Neural cell (in vitro differentiated cells): Measurements from ENCODE around the gene FBLN7. TPM values are rescaled to one million over a fixed set of nuclear protein-coding genes. Genes with fewer than 3 reads are reported as not detected.

Source experiments
- H2AFZ ChIP-seq: fragments of 200-600, 300-800 bp; sonication (generic), shearing (Covaris generic); 2 replicates; pipeline ENCODE4 v1.6.0; 2014; ENCODE audit warnings: low read depth, mild to moderate bottlenecking, antibody characterized with exemption, low read length, moderate library complexity
- H3F3A ChIP-seq: fragments of 200-600 bp; shearing (Covaris generic); 2 replicates; pipeline ENCODE4 v1.6.1; 2016; ENCODE audit warnings: mild to moderate bottlenecking, moderate library complexity, mixed read lengths, antibody characterized with exemption, low read length; ENCODE audit not compliant: insufficient read depth, poor library complexity, severe bottlenecking
- H3K27ac ChIP-seq: fragments of 200-600, 300-800 bp; sonication (generic), shearing (Covaris generic); 2 replicates; pipeline ENCODE4 v1.5.1; 2014; ENCODE audit warnings: mild to moderate bottlenecking, low read length, moderate library complexity
- H3K27me3 ChIP-seq: fragments of 300-800, 200-600 bp; sonication (generic), shearing (Covaris generic); 2 replicates; pipeline ENCODE4 v1.6.0; 2014; ENCODE audit warnings: mild to moderate bottlenecking, low read depth, low read length, moderate library complexity; ENCODE audit not compliant: insufficient read depth
- H3K36me3 ChIP-seq: fragments of 300-800, 200-600 bp; sonication (generic), shearing (Covaris generic); 2 replicates; pipeline ENCODE4 v1.5.1; 2014; ENCODE audit warnings: mild to moderate bottlenecking, antibody characterized with exemption, low read length, moderate library complexity; ENCODE audit not compliant: insufficient read depth
- H3K4me2 ChIP-seq: fragments of 300-800, 200-600 bp; sonication (generic), shearing (Covaris generic); 2 replicates; pipeline ENCODE4 v1.6.0; 2014; ENCODE audit warnings: mild to moderate bottlenecking, low read length
- H3K4me3 ChIP-seq: fragments of 300-800, 200-600 bp; sonication (generic), shearing (Covaris generic); 2 replicates; pipeline ENCODE4 v1.5.1; 2014; ENCODE audit warnings: mild to moderate bottlenecking, low read length, moderate library complexity
- H3K79me2 ChIP-seq: fragments of 200-600 bp; shearing (Covaris generic); replicated peaks from 2 replicates; pipeline ENCODE4 v1.6.0; 2014; ENCODE audit warnings: mild to moderate bottlenecking, low read length, moderate library complexity; ENCODE audit not compliant: insufficient read depth
- H3K9ac ChIP-seq: fragments of 300-800, 200-600 bp; sonication (generic), shearing (Covaris generic); 2 replicates; pipeline ENCODE4 v1.6.1; 2016; ENCODE audit warnings: mild to moderate bottlenecking, low read length, mixed read lengths
- H3K9me2 ChIP-seq: fragments of 200-600 bp; shearing (Covaris generic); 2 replicates; pipeline ENCODE4 v1.6.1; 2016; ENCODE audit warnings: mild to moderate bottlenecking, low read length, mixed read lengths; ENCODE audit not compliant: insufficient read depth
- H3K9me3 ChIP-seq: fragments of 200-600, 300-800 bp; sonication (generic), shearing (Covaris generic); 2 replicates; pipeline ENCODE4 v1.6.1; 2016; ENCODE audit warnings: mild to moderate bottlenecking, mixed run types, low read length, moderate library complexity, mixed read lengths
- H4K20me1 ChIP-seq: fragments of 200-600 bp; shearing (Covaris generic); 2 replicates; pipeline ENCODE4 v1.6.1; 2016; ENCODE audit warnings: mild to moderate bottlenecking, mixed run types; ENCODE audit not compliant: insufficient read depth
- EP300 ChIP-seq: fragments of 450-650 bp; conservative IDR thresholded peaks from 2 replicates; pipeline ENCODE4 v1.6.1; 2014; ENCODE audit warnings: antibody characterized with exemption, mild to moderate bottlenecking, moderate library complexity; ENCODE audit not compliant: poor library complexity, severe bottlenecking
- EZH2 ChIP-seq: fragments of 200-600, 300-800 bp; shearing (Covaris generic), sonication (generic); IDR thresholded peaks from 2 replicates; pipeline ENCODE4 v1.6.1; 2014; ENCODE audit warnings: antibody characterized with exemption, low read length, borderline replicate concordance, mild to moderate bottlenecking; ENCODE audit not compliant: insufficient read depth, poor library complexity, severe bottlenecking
- MXI1 ChIP-seq: fragments of 450-650 bp; conservative IDR thresholded peaks from 2 replicates; pipeline ENCODE4 v1.6.1; 2014; ENCODE audit warnings: antibody characterized with exemption, mild to moderate bottlenecking; ENCODE audit not compliant: poor library complexity, severe bottlenecking
- POLR2AphosphoS5 ChIP-seq: IDR thresholded peaks from 2 replicates; pipeline ENCODE4 v1.6.1; 2012
- RAD21 ChIP-seq: fragments of 450-650 bp; conservative IDR thresholded peaks from 2 replicates; pipeline ENCODE4 v1.6.1; 2014; ENCODE audit warnings: antibody characterized with exemption, mild to moderate bottlenecking, moderate library complexity
- SMC3 ChIP-seq: fragments of 450-650 bp; conservative IDR thresholded peaks from 2 replicates; pipeline ENCODE4 v1.6.1; 2014; ENCODE audit warnings: antibody characterized with exemption, mild to moderate bottlenecking, moderate library complexity; ENCODE audit not compliant: poor library complexity
- TAF1 ChIP-seq: IDR thresholded peaks from 2 replicates; pipeline ENCODE4 v1.6.1; 2012; ENCODE audit warnings: low read depth
- polyA plus RNA-seq: library from polyadenylated mRNA; depleted of rRNA; stranded (reverse); fragments of >200 nt; gene quantifications from 2 replicates; pipeline ENCODE4 v1.2.3, GENCODE V29; 2014
- TF ChIP-seq, protein P1 (sequence below): fragments of 450-650 bp; IDR thresholded peaks from 2 replicates; pipeline ENCODE4 v1.5.1; 2014; ENCODE audit warnings: antibody characterized with exemption, mild to moderate bottlenecking, moderate library complexity; ENCODE audit not compliant: poor library complexity, severe bottlenecking
- TF ChIP-seq, protein P2 (sequence below): IDR thresholded peaks from 2 replicates; pipeline ENCODE4 v1.6.1; 2012; ENCODE audit warnings: borderline replicate concordance

The FBLN7 gene
- polyA plus RNA-seq, 1 donor from 2014 or later = not detected

DNA sequence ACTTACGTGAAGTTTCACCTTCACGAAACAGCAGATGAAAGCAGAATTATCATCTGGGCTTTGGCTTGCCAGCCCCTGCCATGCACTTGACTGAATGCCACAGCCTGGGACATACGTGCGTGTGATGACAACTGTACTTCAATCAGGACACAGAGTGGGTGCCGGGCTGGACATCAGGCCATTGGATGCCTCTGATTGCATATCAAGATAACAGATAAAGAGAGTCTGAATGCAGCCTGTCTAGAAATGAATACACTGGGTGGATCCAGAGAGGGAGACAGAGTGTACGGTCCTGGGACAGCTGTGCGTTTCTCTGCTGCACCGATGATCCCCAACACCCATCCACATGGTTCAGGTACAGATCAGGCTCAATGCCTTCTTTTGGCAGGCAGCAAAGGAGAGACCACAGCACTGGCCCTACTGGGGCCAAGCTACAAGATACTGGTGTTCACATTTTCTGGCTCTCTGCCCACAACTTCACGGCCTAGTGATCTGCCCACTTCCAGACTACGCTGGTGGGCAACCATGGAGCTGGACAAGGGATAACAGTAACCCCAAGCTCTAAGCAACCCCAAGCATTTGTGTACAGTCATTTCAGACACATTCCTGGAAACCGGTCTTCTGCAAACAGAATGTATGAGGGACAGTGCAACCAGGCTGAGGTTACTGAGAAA is 35.6 kb downstream of the FBLN7 start:
- Histone ChIP-seq H4K20me1 (no peaks in the 10 kb centered on the region), H3K4me3 (no peak overlapping the region), H3K27me3 (no peaks in the 10 kb centered on the region), H2AFZ (no peak overlapping the region), H3K9me2 (no peaks in the 10 kb centered on the region), H3F3A (no peaks in the 10 kb centered on the region), H3K4me2 (no peak overlapping the region), H3K9ac (no peak overlapping the region), H3K27ac (no peak overlapping the region), H3K36me3 (no peaks in the 10 kb centered on the region), H3K9me3 (no peaks in the 10 kb centered on the region), H3K79me2 (no peaks in the 10 kb centered on the region)
- no peak for TF ChIP-seq EP300
- no peak for TF ChIP-seq EZH2
- TF ChIP-seq SMC3 = no peak
- TF ChIP-seq, protein P1, sequence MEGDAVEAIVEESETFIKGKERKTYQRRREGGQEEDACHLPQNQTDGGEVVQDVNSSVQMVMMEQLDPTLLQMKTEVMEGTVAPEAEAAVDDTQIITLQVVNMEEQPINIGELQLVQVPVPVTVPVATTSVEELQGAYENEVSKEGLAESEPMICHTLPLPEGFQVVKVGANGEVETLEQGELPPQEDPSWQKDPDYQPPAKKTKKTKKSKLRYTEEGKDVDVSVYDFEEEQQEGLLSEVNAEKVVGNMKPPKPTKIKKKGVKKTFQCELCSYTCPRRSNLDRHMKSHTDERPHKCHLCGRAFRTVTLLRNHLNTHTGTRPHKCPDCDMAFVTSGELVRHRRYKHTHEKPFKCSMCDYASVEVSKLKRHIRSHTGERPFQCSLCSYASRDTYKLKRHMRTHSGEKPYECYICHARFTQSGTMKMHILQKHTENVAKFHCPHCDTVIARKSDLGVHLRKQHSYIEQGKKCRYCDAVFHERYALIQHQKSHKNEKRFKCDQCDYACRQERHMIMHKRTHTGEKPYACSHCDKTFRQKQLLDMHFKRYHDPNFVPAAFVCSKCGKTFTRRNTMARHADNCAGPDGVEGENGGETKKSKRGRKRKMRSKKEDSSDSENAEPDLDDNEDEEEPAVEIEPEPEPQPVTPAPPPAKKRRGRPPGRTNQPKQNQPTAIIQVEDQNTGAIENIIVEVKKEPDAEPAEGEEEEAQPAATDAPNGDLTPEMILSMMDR = no peak
- TF ChIP-seq RAD21 = no peak
- TF ChIP-seq, protein P2, sequence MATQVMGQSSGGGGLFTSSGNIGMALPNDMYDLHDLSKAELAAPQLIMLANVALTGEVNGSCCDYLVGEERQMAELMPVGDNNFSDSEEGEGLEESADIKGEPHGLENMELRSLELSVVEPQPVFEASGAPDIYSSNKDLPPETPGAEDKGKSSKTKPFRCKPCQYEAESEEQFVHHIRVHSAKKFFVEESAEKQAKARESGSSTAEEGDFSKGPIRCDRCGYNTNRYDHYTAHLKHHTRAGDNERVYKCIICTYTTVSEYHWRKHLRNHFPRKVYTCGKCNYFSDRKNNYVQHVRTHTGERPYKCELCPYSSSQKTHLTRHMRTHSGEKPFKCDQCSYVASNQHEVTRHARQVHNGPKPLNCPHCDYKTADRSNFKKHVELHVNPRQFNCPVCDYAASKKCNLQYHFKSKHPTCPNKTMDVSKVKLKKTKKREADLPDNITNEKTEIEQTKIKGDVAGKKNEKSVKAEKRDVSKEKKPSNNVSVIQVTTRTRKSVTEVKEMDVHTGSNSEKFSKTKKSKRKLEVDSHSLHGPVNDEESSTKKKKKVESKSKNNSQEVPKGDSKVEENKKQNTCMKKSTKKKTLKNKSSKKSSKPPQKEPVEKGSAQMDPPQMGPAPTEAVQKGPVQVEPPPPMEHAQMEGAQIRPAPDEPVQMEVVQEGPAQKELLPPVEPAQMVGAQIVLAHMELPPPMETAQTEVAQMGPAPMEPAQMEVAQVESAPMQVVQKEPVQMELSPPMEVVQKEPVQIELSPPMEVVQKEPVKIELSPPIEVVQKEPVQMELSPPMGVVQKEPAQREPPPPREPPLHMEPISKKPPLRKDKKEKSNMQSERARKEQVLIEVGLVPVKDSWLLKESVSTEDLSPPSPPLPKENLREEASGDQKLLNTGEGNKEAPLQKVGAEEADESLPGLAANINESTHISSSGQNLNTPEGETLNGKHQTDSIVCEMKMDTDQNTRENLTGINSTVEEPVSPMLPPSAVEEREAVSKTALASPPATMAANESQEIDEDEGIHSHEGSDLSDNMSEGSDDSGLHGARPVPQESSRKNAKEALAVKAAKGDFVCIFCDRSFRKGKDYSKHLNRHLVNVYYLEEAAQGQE = no peak
- no peak for TF ChIP-seq MXI1
- TF ChIP-seq TAF1 = no peak
- TF ChIP-seq POLR2AphosphoS5 = no peak

DNA sequence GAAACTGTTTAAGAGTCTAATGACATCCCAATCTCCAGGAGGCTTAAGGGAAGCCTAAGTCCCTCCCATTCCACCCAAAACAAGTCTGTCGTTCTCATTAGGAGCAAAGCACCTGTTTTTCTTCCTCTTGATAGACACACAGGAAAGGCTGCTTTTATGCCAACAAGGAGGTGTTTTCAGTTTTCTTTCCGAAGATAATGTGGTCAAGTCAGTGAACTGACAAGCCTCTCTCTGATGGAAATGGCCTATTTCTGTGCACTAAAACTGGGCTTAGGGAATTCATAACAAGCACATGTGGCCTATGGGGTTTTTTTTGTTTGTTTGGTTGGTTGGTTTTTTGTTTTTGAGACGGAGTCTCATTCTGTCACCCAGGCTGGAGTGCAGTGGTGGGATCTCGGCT is 36.2 kb downstream of the FBLN7 start:
- Histone ChIP-seq H3K4me2 (no peak overlapping the region), H3K36me3 (no peaks in the 10 kb centered on the region)

More for the DNA sequence above, 36.2 kb downstream of the FBLN7 start:
- peaks cover under 1% of the 10 kb centered on the region for H3K9me3 ChIP-seq
- H3K4me3 ChIP-seq = no peak overlapping the region
- H3K9me2 ChIP-seq = no peaks in the 10 kb centered on the region
- no peaks in the 10 kb centered on the region for H3K27me3 ChIP-seq
- H3K9ac ChIP-seq = no peak overlapping the region
- no peak for TF ChIP-seq EP300
- TF ChIP-seq, protein P2 = no peak
- no peak for TF ChIP-seq POLR2AphosphoS5
- TF ChIP-seq EZH2 = no peak
- TF ChIP-seq MXI1 = no peak
- TF ChIP-seq, protein P1 = no peak
- no peak for TF ChIP-seq TAF1
- no peak for TF ChIP-seq SMC3
- TF ChIP-seq RAD21 = no peak
- no peak overlapping the region for H3K27ac ChIP-seq
- no peaks in the 10 kb centered on the region for H4K20me1 ChIP-seq
- no peaks in the 10 kb centered on the region for H3F3A ChIP-seq
- H3K79me2 ChIP-seq = no peaks in the 10 kb centered on the region
- no peak overlapping the region for H2AFZ ChIP-seq
